Measurements from ENCODE around the gene RSKR.

DNA sequence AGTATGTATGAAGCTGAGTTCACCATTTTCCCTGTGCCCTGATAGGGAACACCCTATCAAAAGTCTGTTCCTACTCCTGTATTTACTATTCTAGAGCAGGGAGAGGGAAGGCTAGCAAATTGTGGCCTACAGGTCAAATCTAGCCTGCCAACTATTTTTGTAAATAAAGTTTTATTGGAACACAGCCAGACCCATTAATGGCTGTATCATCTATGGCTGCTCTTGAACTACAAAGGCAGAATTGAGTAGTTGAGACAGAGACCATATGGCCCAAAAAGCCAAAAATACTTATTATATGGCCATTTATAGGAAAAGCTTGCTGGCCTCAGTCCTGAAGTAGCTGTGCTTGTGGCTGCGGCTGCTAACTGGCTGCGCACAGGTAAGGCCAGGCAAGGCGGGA, 33.0 kb downstream of the RSKR start:
- TF ChIP-seq CTCF (IDR thresholded peaks at IDR 0.05): no peak
- no peak for TF ChIP-seq SREBF2 (IDR thresholded peaks at IDR 0.05)
- TF ChIP-seq CHD2 (IDR thresholded peaks at IDR 0.05; ENCODE audit: low read length, partially characterized antibody): no peak
- TF ChIP-seq, protein P1, sequence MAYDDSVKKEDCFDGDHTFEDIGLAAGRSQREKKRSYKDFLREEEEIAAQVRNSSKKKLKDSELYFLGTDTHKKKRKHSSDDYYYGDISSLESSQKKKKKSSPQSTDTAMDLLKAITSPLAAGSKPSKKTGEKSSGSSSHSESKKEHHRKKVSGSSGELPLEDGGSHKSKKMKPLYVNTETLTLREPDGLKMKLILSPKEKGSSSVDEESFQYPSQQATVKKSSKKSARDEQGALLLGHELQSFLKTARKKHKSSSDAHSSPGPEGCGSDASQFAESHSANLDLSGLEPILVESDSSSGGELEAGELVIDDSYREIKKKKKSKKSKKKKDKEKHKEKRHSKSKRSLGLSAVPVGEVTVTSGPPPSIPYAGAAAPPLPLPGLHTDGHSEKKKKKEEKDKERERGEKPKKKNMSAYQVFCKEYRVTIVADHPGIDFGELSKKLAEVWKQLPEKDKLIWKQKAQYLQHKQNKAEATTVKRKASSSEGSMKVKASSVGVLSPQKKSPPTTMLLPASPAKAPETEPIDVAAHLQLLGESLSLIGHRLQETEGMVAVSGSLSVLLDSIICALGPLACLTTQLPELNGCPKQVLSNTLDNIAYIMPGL (CRISPR knock-in tag; IDR thresholded peaks at IDR 0.05; ENCODE audit: borderline replicate concordance): no peak
- no peak for TF ChIP-seq POLR2A (IDR thresholded peaks at IDR 0.05; ENCODE audit: low read length)
- TF ChIP-seq BHLHE40 (IDR thresholded peaks at IDR 0.05; ENCODE audit: low read depth, low read length): no peak
- TF ChIP-seq CEBPB (IDR thresholded peaks at IDR 0.05): no peak
- no peak for TF ChIP-seq KDM1A (IDR thresholded peaks at IDR 0.05; ENCODE audit: low read depth)
- no peak for TF ChIP-seq FOXS1 (CRISPR knock-in tag; IDR thresholded peaks at IDR 0.05)
- TF ChIP-seq EP300 (IDR thresholded peaks at IDR 0.05): no peak
- TF ChIP-seq, protein P2, sequence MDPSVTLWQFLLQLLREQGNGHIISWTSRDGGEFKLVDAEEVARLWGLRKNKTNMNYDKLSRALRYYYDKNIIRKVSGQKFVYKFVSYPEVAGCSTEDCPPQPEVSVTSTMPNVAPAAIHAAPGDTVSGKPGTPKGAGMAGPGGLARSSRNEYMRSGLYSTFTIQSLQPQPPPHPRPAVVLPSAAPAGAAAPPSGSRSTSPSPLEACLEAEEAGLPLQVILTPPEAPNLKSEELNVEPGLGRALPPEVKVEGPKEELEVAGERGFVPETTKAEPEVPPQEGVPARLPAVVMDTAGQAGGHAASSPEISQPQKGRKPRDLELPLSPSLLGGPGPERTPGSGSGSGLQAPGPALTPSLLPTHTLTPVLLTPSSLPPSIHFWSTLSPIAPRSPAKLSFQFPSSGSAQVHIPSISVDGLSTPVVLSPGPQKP (IDR thresholded peaks at IDR 0.05; ENCODE audit: low read depth, low read length): no peak
- TF ChIP-seq SMC3 (IDR thresholded peaks at IDR 0.05): no peak

Measured in A549 (cell line).